GM23248 (cell line): ENCODE measurements around the gene ADCYAP1R1. TPM values are rescaled to one million over a fixed set of nuclear protein-coding genes. Genes with fewer than 3 reads are reported as not detected.

Experiments used
- DNase-seq: peaks from one replicate; pipeline ENCODE4 v3.0.0-alpha.2; 2015
- H2AFZ ChIP-seq: fragments of 200-600 bp; sonication (generic); 2 replicates; pipeline ENCODE4 v1.6.1; 2016; ENCODE audit warnings: antibody characterized with exemption
- H3F3A ChIP-seq: fragments of 200-600 bp; sonication (generic); 2 replicates; pipeline ENCODE4 v1.6.1; 2016; ENCODE audit warnings: mild to moderate bottlenecking, antibody characterized with exemption, mixed run types; ENCODE audit not compliant: insufficient read depth
- H3K27ac ChIP-seq: fragments of 200-600 bp; sonication (generic); 2 replicates; pipeline ENCODE4 v1.5.1; 2016; ENCODE audit warnings: mild to moderate bottlenecking
- H3K27me3 ChIP-seq: fragments of 200-600 bp; sonication (generic); replicated peaks from 2 replicates; pipeline ENCODE4 v1.6.1; 2016; ENCODE audit warnings: mild to moderate bottlenecking; ENCODE audit not compliant: insufficient read depth
- H3K36me3 ChIP-seq: fragments of 200-600 bp; sonication (generic); 2 replicates; pipeline ENCODE4 v1.6.1; 2016; ENCODE audit warnings: low read depth, mild to moderate bottlenecking
- H3K4me1 ChIP-seq: fragments of 200-600 bp; sonication (generic); 2 replicates; pipeline ENCODE4 v1.6.1; 2016; ENCODE audit warnings: mild to moderate bottlenecking; ENCODE audit not compliant: insufficient read depth
- H3K4me2 ChIP-seq: fragments of 200-600 bp; sonication (generic); one replicate; pipeline ENCODE4 v1.6.1; 2016; ENCODE audit warnings: mild to moderate bottlenecking; ENCODE audit not compliant: unreplicated experiment
- H3K4me3 ChIP-seq: fragments of 200-600 bp; sonication (generic); 2 replicates; pipeline ENCODE4 v1.5.1; 2016; ENCODE audit warnings: mild to moderate bottlenecking
- H3K79me2 ChIP-seq: fragments of 200-600 bp; sonication (generic); 2 replicates; pipeline ENCODE4 v1.6.1; 2016; ENCODE audit warnings: mild to moderate bottlenecking; ENCODE audit not compliant: insufficient read depth
- H3K9ac ChIP-seq: fragments of 200-600 bp; sonication (generic); 2 replicates; pipeline ENCODE4 v1.6.1; 2016; ENCODE audit warnings: mild to moderate bottlenecking
- H3K9me2 ChIP-seq: fragments of 200-600 bp; sonication (generic); 2 replicates; pipeline ENCODE4 v1.6.1; 2016; ENCODE audit warnings: mixed run types, mild to moderate bottlenecking, moderate library complexity; ENCODE audit not compliant: insufficient read depth
- H3K9me3 ChIP-seq: fragments of 200-600 bp; sonication (generic); one replicate; pipeline ENCODE4 v1.6.1; 2017; ENCODE audit warnings: low read depth
- H4K20me1 ChIP-seq: fragments of 200-600 bp; sonication (generic); 2 replicates; pipeline ENCODE4 v1.6.0; 2016; ENCODE audit not compliant: insufficient read depth
- EZH2 ChIP-seq: fragments of 200-600 bp; sonication (generic); IDR thresholded peaks from 2 replicates; pipeline ENCODE4 v1.6.1; 2018; ENCODE audit warnings: antibody characterized with exemption, mild to moderate bottlenecking; ENCODE audit not compliant: insufficient read depth, poor library complexity, severe bottlenecking
- EZH2phosphoT487 ChIP-seq: fragments of 200-600 bp; sonication (generic); IDR thresholded peaks from 2 replicates; pipeline ENCODE4 v1.6.1; 2018; ENCODE audit warnings: antibody characterized with exemption, moderate library complexity, mild to moderate bottlenecking, low read depth; ENCODE audit not compliant: insufficient read depth
- WGBS, 2 experiments: methylation state at CpG; one replicate each; pipeline ENCODE4 v1.1.6; 2015 to 2017; ENCODE audit warnings: low lambda C conversion rate in 2 of 2, low coverage in 1 of 2; ENCODE audit errors: missing lambda C conversion rate in 2 of 2; 5-methylcytosine and 5-hydroxymethylcytosine counted together
- in situ Hi-C: fragments of 300-500 bp; cut with MboI; formaldehyde crosslinking; loops from 2 replicates; pipeline ENCODE4 v1.15.0; 2020
- polyA plus RNA-seq: library from polyadenylated mRNA; unstranded; fragments of >200 nt; fragmentation: Nextera tagmentation; extraction: Ambion mirVana; gene quantifications from 2 replicates; pipeline ENCODE4 v1.2.1, GENCODE V29; 2016
- total RNA-seq: library from RNA; depleted of rRNA; stranded (reverse); fragments of >200 nt; shearing (Covaris generic); gene quantifications from 2 replicates; pipeline ENCODE4 v1.2.3, GENCODE V29; 2014

ADCYAP1R1 gene
- total and polyA plus RNA-seq, 2 experiments from 2014 or later = 0.05 TPM; not detected in 1

GRCh38 chr7:31019509-31019908, 32.6 kb upstream of the ADCYAP1R1 start:
- WGBS, 2 experiments = 91 to 100% methylated on average over 1 of the region's 1 CpG
- no peaks in the 10 kb centered on the region for H3F3A ChIP-seq
- DNase-seq = no peak

DNA sequence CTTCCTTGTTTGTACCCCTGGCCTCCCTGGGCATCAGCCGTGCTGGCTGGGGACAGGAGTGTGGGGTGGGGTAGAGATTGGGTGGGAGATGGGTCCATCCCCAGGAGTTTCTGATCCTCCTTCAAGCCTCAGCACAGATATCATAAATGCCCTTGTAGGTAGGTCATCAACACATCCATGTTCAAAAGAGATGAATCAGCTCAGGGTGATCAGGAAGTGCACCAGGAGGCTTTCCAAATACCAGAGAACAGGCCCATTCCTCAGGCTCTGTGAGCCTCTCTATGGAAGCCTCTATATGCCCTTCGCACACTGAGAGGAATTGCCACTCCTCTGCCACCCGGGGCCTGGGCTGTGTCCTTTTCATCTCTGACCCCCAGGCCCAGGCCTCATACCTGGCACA, 31.9 kb upstream of the ADCYAP1R1 start:
- Histone ChIP-seq H3K36me3 (no peaks in the 10 kb centered on the region), H3K27me3 (peaks cover 3% of the 10 kb centered on the region; the same call in 1 of the 2 replicates), H3K9me3 (no peaks in the 10 kb centered on the region), H3F3A (no peaks in the 10 kb centered on the region), H3K4me1 (no peaks in the 10 kb centered on the region), H2AFZ (no peak overlapping the region), H4K20me1 (no peaks in the 10 kb centered on the region), H3K79me2 (no peaks in the 10 kb centered on the region), H3K27ac (no peak overlapping the region), H3K9me2 (no peaks in the 10 kb centered on the region), H3K9ac (no peak overlapping the region), H3K4me3 (no peak overlapping the region), H3K4me2 (no peak overlapping the region)
- in situ Hi-C loops = no loop called here
- DNase-seq = peak; percentile 6
- TF ChIP-seq EZH2phosphoT487 = no peak
- no peak for TF ChIP-seq EZH2
- WGBS, 2 experiments = 59 to 60% methylated on average over 3 of the region's 3 CpGs

More at GRCh38 chr7:31019509-31019908, 32.6 kb upstream of the ADCYAP1R1 start:
- no peak overlapping the region for H3K4me2 ChIP-seq
- H3K4me3 ChIP-seq = no peak overlapping the region
- H3K27ac ChIP-seq = no peak overlapping the region
- no peaks in the 10 kb centered on the region for H3K9me2 ChIP-seq
- no peak for TF ChIP-seq EZH2phosphoT487
- TF ChIP-seq EZH2 = no peak
- no peaks in the 10 kb centered on the region for H3K9me3 ChIP-seq
- no peaks in the 10 kb centered on the region for H3K27me3 ChIP-seq
- no peaks in the 10 kb centered on the region for H4K20me1 ChIP-seq
- in situ Hi-C loops = no loop called here
- H3K9ac ChIP-seq = no peak overlapping the region
- no peaks in the 10 kb centered on the region for H3K79me2 ChIP-seq
- H3K36me3 ChIP-seq = no peaks in the 10 kb centered on the region
- H2AFZ ChIP-seq = no peak overlapping the region
- no peaks in the 10 kb centered on the region for H3K4me1 ChIP-seq

- no peak for DNase-seq
- H3K9ac ChIP-seq = no peak overlapping the region
- in situ Hi-C loops = no loop called here
- H3K9me3 ChIP-seq = no peaks in the 10 kb centered on the region
- WGBS, 2 experiments = 6 to 36% methylated on average over 2 to 3 of the region's 3 CpGs
- H3K36me3 ChIP-seq = no peaks in the 10 kb centered on the region
- no peaks in the 10 kb centered on the region for H4K20me1 ChIP-seq
- H3K79me2 ChIP-seq = no peaks in the 10 kb centered on the region
- peaks cover 4% of the 10 kb centered on the region; the same call in 1 of the 2 replicates for H3K27me3 ChIP-seq
- no peak overlapping the region for H3K4me2 ChIP-seq
- H3K4me1 ChIP-seq = no peaks in the 10 kb centered on the region
- H3F3A ChIP-seq = no peaks in the 10 kb centered on the region
- H2AFZ ChIP-seq = no peak overlapping the region
- no peaks in the 10 kb centered on the region for H3K9me2 ChIP-seq
- H3K27ac ChIP-seq = no peak overlapping the region
- TF ChIP-seq EZH2 = no peak
- no peak for TF ChIP-seq EZH2phosphoT487
- no peak overlapping the region for H3K4me3 ChIP-seq
Observed at GRCh38 chr7:31020652-31021051, 31.5 kb upstream of the ADCYAP1R1 start.

- Histone ChIP-seq H3K4me1 (no peaks in the 10 kb centered on the region), H3K4me3 (no peak overlapping the region), H3F3A (no peaks in the 10 kb centered on the region), H3K9me2 (no peaks in the 10 kb centered on the region), H2AFZ (no peak overlapping the region), H3K79me2 (no peaks in the 10 kb centered on the region), H3K9me3 (no peaks in the 10 kb centered on the region), H3K9ac (no peak overlapping the region), H3K4me2 (no peak overlapping the region), H3K27ac (no peak overlapping the region), H3K36me3 (no peaks in the 10 kb centered on the region), H3K27me3 (peaks cover 4% of the 10 kb centered on the region; the same call in 1 of the 2 replicates), H4K20me1 (no peaks in the 10 kb centered on the region)
- no peak for DNase-seq
- 72 to 82% methylated on average over 4 of the region's 4 CpGs for WGBS, 2 experiments
- TF ChIP-seq EZH2phosphoT487 (no peak), EZH2 (no peak)
- in situ Hi-C loops = no loop called here
Observed at GRCh38 chr7:31022117-31022516, 30.0 kb upstream of the ADCYAP1R1 start.

DNA sequence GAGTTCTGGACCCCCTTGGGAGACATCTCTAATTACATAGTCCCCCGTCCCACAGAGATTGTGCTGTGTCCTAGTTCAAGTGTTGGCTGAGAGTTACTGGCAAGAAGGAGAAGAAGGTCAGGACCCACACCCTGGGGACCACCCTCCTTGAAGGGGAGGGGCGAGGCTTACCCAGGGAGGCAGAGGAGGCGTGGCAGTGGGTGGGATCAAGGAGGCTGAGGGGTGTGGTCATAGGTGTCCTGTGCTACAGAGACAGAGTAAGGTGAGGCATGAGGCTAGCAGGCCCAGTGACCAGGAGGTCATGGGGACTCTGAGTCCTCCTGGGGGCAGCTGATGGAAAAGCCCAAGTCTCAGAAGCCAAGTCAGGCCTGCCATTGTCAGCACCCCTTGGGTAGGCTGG, 29.4 kb upstream of the ADCYAP1R1 start:
- H4K20me1 ChIP-seq = no peaks in the 10 kb centered on the region
- H3K79me2 ChIP-seq = no peaks in the 10 kb centered on the region
- no peaks in the 10 kb centered on the region for H3K4me1 ChIP-seq
- no peaks in the 10 kb centered on the region for H3K9me2 ChIP-seq
- no peak overlapping the region for H3K9ac ChIP-seq
- TF ChIP-seq EZH2 (no peak), EZH2phosphoT487 (no peak)
- H3F3A ChIP-seq = no peaks in the 10 kb centered on the region
- H3K27me3 ChIP-seq = peaks cover 4% of the 10 kb centered on the region; the same call in 1 of the 2 replicates
- H2AFZ ChIP-seq = no peak overlapping the region
- in situ Hi-C loops = no loop called here
- H3K9me3 ChIP-seq = no peaks in the 10 kb centered on the region
- no peak overlapping the region for H3K4me3 ChIP-seq
- DNase-seq = no peak
- H3K36me3 ChIP-seq = no peaks in the 10 kb centered on the region
- no peak overlapping the region for H3K27ac ChIP-seq
- no peak overlapping the region for H3K4me2 ChIP-seq
- 62 to 64% methylated on average over 3 of the region's 3 CpGs for WGBS, 2 experiments
